HG03469 (cell line): ENCODE data around the gene FAM89B.

ENCODE experiments used
- ATAC-seq: cut with Tn5 transposase; IDR thresholded peaks from one replicate; pipeline ENCODE4 v1.9.1; 2021; ENCODE audit warnings: mild to moderate bottlenecking, moderate library complexity, moderate number of reproducible peaks; ENCODE audit not compliant: unreplicated experiment

The FAM89B gene

GRCh38 chr11:65573391-65574079 is 1.2 kb downstream of the FAM89B start:
- no peak for ATAC-seq

DNA sequence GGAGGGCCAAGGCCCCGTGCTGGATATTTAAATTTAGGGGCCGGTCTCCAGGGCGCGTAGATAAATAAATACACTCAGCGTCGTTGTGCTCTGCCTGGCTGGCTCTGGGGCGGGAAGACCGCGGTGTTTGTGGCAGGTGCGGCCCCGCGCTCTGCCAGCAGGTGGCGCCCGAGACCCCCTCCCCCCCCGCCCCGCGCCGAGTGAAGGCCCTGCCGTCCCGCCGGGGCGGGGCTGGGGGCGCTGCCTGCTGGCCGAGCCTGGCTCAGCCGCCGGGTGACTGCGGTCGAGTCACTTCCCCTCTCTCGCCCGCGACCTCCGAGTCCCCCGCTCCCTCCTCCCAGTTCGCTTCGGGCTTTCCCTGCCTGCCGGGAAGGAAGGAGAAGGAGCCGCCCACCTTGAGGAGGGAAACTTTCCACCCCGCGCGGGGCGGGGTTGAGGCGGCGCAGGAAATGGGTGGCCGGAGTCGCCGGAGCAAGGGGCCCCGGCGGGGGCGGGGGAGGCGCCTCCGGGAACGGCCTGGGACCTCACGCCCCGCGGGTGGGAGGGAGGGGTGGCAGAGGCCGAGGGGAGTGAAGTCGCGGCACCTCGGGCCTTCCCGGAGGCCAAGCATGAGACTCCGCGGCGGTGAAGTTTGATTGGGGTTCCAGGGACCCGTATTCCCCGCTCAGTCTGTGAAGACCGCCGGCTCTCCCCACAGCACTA is 1.9 kb downstream of the FAM89B start:
- peak; percentile 13 for ATAC-seq

DNA sequence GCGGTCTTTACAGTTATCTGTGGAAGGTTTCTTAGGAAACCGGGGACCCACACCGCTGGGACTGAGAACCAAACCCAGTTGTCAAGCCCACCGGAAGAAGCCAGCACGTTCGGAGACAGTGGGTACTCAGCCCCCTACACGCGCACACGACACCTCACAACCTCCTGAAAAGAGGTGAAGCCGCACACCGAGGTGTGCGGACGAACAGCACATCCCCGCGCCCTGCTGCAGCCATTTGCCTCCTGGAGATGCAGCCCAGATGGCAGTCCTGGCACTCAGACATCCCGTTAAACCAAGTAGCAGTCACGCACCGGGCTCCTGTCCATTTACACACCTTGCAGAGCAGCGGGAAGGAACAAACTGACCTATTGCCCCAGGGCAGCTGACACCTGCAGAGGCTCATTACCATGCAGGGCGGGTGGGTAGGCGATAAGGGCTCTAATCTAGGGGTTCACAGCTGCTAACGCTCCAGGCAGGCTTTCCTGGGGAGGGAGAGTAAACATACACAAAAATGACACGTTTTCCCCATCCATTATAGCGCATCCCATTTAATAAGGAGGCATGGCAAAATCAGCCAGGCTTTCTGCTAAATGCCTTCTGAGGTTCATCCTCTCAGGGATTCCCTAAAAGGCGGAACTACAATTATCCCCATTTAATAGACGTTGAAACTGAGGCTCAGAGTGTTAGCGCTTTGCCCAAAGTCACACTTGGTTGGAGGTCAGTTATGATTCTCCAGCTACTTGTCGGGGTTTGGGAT is 2.7 kb downstream of the FAM89B start:
- no peak for ATAC-seq

DNA sequence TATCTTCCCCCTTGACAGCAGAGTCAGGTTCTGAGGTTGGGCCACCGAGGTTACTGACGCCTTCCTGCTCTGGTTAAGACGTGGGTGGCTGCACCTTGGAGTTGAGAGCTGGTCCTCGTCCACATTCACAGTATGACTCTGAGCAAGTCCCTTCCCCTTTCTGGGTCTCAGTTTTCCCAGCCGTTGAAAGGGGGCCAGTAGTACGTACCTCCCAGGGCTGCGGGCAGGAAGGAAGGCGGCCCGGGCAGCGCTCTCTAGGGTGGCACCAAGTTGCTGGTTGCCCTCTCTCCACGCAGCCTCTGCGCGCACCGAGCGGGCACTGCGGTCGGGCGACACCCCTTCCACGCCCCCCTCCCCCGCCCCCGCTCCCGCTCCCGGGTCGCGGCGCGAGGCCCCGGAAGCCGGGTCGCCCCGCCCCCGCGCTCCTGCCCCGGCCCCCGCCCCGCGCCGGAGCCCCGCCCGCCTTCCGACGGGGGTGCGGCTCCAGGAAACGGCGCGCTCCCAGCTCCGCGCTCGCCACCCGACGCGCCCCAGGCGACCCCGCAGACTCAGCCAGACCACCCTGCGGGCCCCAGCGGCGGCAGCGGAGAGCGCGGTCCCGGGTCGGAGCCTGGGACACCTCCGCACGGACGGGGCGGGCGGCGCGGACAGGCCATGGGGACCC is 3.4 kb downstream of the FAM89B start, which contains the start of gene EHBP1L1:
TSS of gene EHBP1L1 (plus strand) at position 486 of the 664 bp plus-strand sequence. CDS start 250 bp downstream, outside the sequence.
- no peak for ATAC-seq

DNA sequence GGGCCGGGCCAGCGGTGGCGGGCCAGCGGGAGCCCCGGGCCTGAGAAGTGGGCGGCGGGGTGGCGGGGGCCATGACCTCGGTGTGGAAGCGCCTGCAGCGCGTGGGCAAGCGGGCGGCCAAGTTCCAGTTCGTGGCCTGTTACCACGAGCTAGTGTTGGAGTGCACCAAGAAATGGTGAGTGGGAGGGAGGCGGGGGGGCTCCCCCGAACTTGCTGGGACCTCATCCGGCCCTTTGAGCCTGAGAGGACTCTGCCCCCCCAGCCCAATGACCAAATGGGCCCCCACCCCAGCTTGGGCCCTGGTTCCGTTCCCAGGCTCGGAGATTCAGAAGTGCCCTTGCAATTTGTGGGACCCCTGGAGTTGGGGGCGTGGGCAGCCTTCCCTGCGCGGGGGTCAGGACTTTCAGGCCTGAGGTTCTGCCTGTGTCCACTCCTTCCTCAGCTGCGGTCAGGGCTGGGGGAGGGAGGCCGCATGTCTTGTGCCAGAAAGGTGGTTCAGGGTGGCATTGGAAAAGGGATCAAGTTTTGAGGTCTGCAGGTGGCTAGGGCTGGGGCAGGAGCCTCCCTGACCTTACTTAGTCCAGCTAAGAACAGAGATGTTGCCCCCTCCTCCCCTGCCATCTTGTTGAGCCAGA is 4.0 kb downstream of the FAM89B start:
- ATAC-seq: no peak

DNA sequence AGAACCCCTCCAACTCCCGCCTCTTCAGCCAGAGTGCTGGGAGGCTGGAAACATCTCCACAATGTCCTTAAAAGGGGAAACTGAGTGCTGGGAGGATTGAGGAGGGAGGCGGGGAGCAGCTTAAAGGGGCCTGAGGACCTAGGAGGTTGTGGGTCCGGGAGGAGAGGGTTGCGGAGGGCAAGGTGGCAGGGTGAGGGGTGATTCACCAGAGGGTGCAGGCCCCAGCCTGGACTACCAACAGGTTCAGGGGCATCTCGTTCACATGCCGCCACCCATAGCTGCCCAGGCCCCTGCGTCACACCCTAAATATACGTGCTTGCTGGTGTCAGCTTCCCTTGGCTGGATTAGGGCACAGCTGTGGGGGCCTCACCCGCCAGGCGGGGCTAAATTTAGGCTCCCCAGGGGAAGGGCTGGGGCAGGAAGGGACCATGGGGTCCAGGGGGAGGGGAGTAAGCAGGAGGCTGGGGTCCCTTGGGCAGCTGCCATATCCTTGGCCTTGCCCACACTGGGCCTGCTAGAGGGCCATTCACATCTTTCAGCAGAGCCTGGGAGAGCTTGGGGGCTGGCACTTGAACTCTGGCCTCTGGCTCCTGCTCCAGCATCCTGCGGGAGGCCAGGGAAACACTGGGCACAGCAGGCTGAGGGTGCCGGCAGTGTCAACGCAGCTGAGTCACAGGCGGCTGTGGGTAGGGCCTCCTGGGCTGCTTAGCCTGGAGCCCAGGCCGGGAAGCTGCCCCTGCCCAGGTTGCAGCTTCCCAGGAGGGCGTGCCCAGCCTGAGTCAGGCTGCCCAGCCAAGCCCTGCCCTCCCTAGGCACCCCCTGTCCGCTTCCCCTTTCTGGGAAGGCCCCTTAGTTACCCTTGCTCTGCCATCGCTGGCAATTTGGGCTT is 4.8 kb downstream of the FAM89B start:
- ATAC-seq: no peak

GRCh38 chr11:65577756-65578109 is 5.4 kb downstream of the FAM89B start:
- no peak for ATAC-seq

GRCh38 chr11:65578134-65578533 is 5.8 kb downstream of the FAM89B start:
- no peak for ATAC-seq

GRCh38 chr11:65578667-65579066 is 6.3 kb downstream of the FAM89B start:
- ATAC-seq: no peak

GRCh38 chr11:65579291-65579690 is 7.0 kb downstream of the FAM89B start:
- ATAC-seq: no peak

DNA sequence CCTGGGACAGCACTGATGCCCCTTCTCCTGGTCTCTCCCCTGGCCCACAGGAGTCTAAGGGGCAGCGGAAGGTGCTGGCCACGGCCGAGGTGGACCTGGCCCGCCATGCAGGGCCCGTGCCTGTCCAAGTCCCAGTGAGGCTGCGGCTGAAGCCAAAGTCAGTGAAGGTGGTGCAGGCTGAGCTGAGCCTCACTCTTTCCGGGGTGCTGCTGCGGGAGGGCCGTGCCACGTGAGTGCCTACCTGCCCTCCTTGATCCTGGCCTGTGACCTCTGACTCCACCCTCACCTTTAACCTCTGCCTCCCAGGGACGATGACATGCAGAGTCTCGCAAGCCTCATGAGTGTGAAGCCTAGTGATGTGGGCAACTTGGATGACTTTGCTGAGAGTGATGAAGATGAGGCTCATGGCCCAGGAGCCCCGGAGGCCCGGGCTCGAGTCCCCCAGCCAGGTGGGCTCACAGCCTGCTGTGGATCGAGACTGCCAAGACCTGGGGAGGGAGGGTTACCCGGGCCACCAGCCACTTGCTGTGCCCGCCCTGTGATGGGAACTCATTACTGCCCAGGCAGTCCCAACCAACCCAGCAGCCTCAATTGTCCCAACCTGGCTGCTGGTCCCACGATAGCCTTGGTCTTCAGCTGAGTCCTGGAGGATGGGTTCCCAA is 7.8 kb downstream of the FAM89B start:
- no peak for ATAC-seq

DNA sequence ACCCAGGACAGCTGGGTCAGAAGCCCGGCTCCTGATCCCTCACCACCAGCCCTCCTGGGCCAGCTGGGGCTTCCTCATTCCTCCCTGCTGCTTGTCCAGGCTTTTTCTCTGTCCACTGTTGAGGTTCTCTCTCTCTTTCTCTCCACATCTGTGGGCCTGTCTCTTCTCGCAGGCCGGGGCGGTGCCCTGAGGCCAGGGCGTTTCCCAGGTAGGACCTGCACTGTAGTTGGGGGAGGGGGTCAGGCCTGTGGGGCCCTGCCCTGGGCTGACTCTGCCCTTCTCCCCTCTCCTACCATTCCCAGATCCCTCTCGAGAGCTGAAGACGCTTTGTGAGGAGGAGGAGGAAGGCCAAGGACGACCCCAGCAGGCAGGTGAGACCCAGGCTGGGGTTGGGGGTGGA is 8.4 kb downstream of the FAM89B start:
- ATAC-seq: no peak

DNA sequence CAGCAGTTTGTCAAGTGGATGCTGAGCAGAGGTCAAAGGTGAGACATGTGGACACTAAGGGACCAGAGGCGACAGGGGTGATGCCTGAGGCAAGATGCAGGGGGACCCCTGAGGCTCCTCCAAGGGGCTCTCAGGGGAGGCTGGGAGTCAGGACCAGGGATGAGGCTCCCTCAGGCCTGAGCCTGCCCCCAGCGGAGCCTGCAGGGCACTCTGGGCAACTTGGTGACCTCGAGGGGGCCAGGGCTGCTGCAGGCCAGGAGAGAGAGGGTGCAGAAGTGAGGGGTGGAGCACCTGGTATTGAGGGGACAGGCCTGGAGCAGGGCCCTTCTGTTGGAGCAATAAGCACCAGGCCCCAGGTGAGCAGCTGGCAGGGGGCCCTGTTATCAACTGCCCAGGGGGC is 9.6 kb downstream of the FAM89B start:
- no peak for ATAC-seq

GRCh38 chr11:65583589-65583988 is 11.3 kb downstream of the FAM89B start:
- ATAC-seq: no peak

DNA sequence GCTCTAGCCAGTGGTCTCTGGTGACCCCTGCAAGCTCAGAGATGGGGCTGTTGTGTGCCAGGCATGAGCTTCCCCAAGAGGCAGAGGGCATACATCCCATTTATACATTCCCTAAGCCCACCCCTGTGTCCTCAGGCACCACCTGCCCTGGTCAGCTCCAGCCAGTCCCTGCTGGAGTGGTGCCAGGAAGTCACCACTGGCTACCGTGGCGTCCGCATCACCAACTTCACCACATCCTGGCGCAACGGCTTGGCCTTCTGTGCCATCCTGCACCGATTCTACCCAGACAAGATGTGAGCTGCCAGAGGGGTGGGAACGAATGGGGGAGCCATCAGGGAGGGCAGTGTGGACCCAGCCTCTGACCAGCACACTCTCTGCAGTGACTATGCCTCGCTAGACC is 11.8 kb downstream of the FAM89B start:
- ATAC-seq: no peak

DNA sequence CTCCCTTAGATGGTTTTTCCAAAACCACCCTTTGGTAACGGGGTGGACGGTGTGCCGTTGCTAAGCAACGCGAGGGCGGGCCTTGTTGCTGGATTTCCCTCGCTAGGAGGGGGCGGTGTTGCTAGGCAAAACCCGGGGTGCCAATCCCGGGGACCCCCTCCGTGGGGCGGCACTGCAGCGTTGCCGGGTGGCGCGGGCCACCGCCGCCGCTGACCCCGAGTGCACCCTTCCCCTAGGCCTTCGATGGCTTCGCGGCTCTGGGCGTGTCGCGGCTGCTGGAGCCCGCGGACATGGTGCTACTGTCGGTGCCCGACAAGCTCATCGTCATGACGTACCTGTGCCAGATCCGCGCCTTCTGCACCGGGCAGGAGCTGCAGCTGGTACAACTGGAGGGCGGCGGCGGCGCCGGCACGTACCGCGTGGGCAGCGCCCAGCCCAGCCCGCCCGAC is 12.4 kb downstream of the FAM89B start:
- no peak for ATAC-seq

DNA sequence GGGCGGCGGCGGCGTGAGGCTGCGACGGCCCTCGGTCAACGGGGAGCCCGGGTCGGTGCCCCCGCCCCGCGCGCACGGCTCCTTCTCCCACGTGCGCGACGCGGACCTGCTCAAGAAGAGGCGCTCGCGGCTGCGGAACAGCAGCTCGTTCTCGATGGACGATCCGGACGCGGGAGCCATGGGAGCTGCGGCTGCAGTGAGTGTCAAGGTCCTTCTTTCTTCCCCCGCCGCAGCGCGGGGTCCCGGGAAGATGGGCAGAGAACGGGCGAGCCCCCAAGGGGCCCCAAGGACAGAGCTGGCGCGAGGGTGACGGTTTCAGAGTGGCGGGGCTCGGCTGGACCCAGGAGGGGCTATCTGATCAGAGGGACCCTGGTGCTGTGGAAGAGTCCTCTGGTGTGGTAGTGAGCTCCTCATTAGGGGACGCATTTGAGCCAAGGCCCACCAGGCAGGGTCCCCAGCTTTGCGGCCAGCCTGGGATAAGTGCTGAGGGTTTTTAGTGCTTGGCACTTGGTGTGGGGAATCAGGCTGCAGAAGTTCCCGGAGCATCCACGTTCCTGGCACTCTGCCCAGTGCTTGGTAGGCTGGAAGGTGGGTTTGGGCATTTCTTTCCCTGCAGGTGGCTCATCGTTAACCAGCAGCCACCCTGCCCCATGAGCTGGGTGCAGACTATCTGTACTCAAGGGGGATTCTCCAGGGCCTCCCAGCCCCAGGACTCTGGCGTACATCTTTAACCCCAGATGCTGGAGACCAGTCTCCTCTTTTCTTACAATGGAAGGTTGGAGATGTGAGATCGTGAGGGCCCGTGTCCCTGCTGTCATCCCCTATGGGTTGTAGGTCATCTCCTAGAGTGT is 13.3 kb downstream of the FAM89B start:
- ATAC-seq: no peak

GRCh38 chr11:65586247-65586630 is 13.9 kb downstream of the FAM89B start:
- ATAC-seq: no peak
